Testis (tissue), 2 donors: ENCODE measurements around the gene APCDD1L.

Source experiments
- CTCF ChIP-seq, 3 experiments: fragments of 450-650 bp in 2 of 3; fragments of 200-600 bp in 1 of 3; sonication (generic) in 1 of 3; IDR thresholded peaks; one replicate each; pipeline ENCODE4 v1.5.1; 2016 to 2019; ENCODE audit warnings: antibody characterized with exemption in 3 of 3, mild to moderate bottlenecking in 2 of 3, moderate library complexity in 1 of 3
- POLR2A ChIP-seq: fragments of 450-650 bp; IDR thresholded peaks from one replicate; pipeline ENCODE4 v1.6.1; 2017; ENCODE audit warnings: antibody characterized with exemption, mild to moderate bottlenecking, moderate library complexity

- TF ChIP-seq POLR2A (no peak), CTCF (IDR thresholded peaks at IDR 0.05) (no peak)
Measured at GRCh38 chr20:58417438-58417837, 97.8 kb downstream of the APCDD1L start.
